GM12878 (cell line): ENCODE data around the gene CARD19. TPM values are rescaled to one million over a fixed set of nuclear protein-coding genes. Genes with fewer than 3 reads are reported as not detected.

Source experiments
- CHD4 ChIP-seq: fragments of 200-600 bp; sonication (generic); IDR thresholded peaks from 2 replicates; pipeline ENCODE4 v1.6.1; 2016; ENCODE audit warnings: mild to moderate bottlenecking
- CREB1 ChIP-seq: IDR thresholded peaks from 2 replicates; pipeline ENCODE4 v1.6.1; 2012; ENCODE audit warnings: low read depth, mild to moderate bottlenecking, inconsistent platforms
- CUX1 ChIP-seq: IDR thresholded peaks from 2 replicates; pipeline ENCODE4 v1.6.1; 2012; ENCODE audit warnings: improper control_type of control experiment, low read depth, low read length; ENCODE audit not compliant: insufficient replicate concordance
- FOS ChIP-seq: IDR thresholded peaks from 3 replicates; pipeline ENCODE4 v1.6.1; 2011; ENCODE audit warnings: borderline replicate concordance; ENCODE audit not compliant: insufficient read length; ENCODE audit errors: extremely low read depth
- IRF4 ChIP-seq: IDR thresholded peaks from 2 replicates; pipeline ENCODE4 v1.6.1; 2011; ENCODE audit warnings: low read depth, low read length
- IRF5 ChIP-seq: fragments of 450-650 bp; IDR thresholded peaks from 2 replicates; pipeline ENCODE4 v1.6.1; 2017; ENCODE audit warnings: borderline replicate concordance
- JUNB ChIP-seq: IDR thresholded peaks from 2 replicates; pipeline ENCODE4 v1.6.1; 2016; ENCODE audit warnings: antibody characterized with exemption, mild to moderate bottlenecking
- KDM1A ChIP-seq: fragments of 200-600 bp; sonication (generic); IDR thresholded peaks from 2 replicates; pipeline ENCODE4 v1.6.1; 2016; ENCODE audit warnings: borderline replicate concordance
- LARP7 ChIP-seq: fragments of 450-650 bp; IDR thresholded peaks from 2 replicates; pipeline ENCODE4 v1.6.1; 2017; ENCODE audit warnings: mild to moderate bottlenecking
- MXI1 ChIP-seq: fragments of 150-350 bp; IDR thresholded peaks from 2 replicates; pipeline ENCODE4 v1.6.1; 2011; ENCODE audit warnings: low read depth, mild to moderate bottlenecking, inconsistent platforms, low read length, improper control_type of control experiment
- NBN ChIP-seq: fragments of 450-650 bp; IDR thresholded peaks from 2 replicates; pipeline ENCODE4 v1.6.1; 2016
- POLR2A ChIP-seq: IDR thresholded peaks from 2 replicates; pipeline ENCODE4 v1.6.1; 2011; ENCODE audit warnings: low read depth, mild to moderate bottlenecking, low read length
- POLR2AphosphoS5 ChIP-seq: IDR thresholded peaks from 2 replicates; pipeline ENCODE4 v1.6.1; 2011; ENCODE audit warnings: mild to moderate bottlenecking, low read length, inconsistent platforms
- RFX5 ChIP-seq: IDR thresholded peaks from 2 replicates; pipeline ENCODE4 v1.6.1; 2011; ENCODE audit warnings: low read depth, low read length, improper control_type of control experiment
- SMAD5 ChIP-seq: IDR thresholded peaks from 2 replicates; pipeline ENCODE4 v1.6.1; 2016; ENCODE audit warnings: antibody characterized with exemption, low read depth
- SPI1 ChIP-seq: IDR thresholded peaks from 2 replicates; pipeline ENCODE4 v1.6.1; 2011; ENCODE audit warnings: low read depth, mild to moderate bottlenecking, low read length, moderate library complexity, borderline replicate concordance; ENCODE audit not compliant: insufficient read depth
- SREBF2 ChIP-seq: IDR thresholded peaks from 2 replicates; pipeline ENCODE4 v1.6.1; 2012; ENCODE audit warnings: mild to moderate bottlenecking, low read length
- SUZ12 ChIP-seq: fragments of 200-600 bp; sonication (generic); IDR thresholded peaks from one replicate; pipeline ENCODE4 v1.6.1; 2018; ENCODE audit warnings: antibody characterized with exemption, mild to moderate bottlenecking; ENCODE audit not compliant: unreplicated experiment
- TCF12 ChIP-seq: IDR thresholded peaks from 2 replicates; pipeline ENCODE4 v1.6.1; 2011; ENCODE audit warnings: low read depth, mild to moderate bottlenecking, low read length
- ZNF687 ChIP-seq: fragments of 450-650 bp; IDR thresholded peaks from 2 replicates; pipeline ENCODE4 v1.6.1; 2017; ENCODE audit warnings: mild to moderate bottlenecking, moderate library complexity
- polyA plus RNA-seq, 11 experiments: library from polyadenylated mRNA; depleted of rRNA in 4 of 11; unstranded in 6 of 11; stranded (reverse) in 5 of 11; fragments of >200 nt; fragmentation: Nextera tagmentation in 4 of 11; fragmentation: Illumina TruSeq in 1 of 11; extraction: Ambion mirVana in 4 of 11; extraction: Trizol in 1 of 11; gene quantifications; 1 replicate in 1 of 11; 2 replicates in 10 of 11; pipeline versions ENCODE4 v1.2.1 to v1.2.3, GENCODE V29; 2011 to 2016; ENCODE audit warnings: inconsistent platforms in 2 of 11, missing spikeins in 2 of 11, low read depth in 1 of 11
- total RNA-seq, 4 experiments: library from RNA; depleted of rRNA in 3 of 4; stranded (reverse); fragments of >200 nt in 3 of 4; fragmentation: Illumina TruSeq in 1 of 4; extraction: Trizol in 1 of 4; gene quantifications; 2 replicates each; pipeline versions ENCODE4 v1.2.1 to v1.2.3, GENCODE V29; 2013 to 2021

Gene CARD19
- total and polyA plus RNA-seq, 10 of the 15 experiments (the other 5 are each of a cell fraction or from before 2014, with no cell fraction given): 0.61 to 41.6 (median 19.9) TPM

GRCh38 chr9:93134015-93134739 is 38.2 kb downstream of the CARD19 start, which contains the start of gene NINJ1 (continued):
- peak; percentile 17 for TF ChIP-seq MXI1
- TF ChIP-seq ZNF687: no peak
- TF ChIP-seq CREB1: peak; percentile 86
- no peak for TF ChIP-seq FOS
- peak; percentile 76 for TF ChIP-seq POLR2A
- TF ChIP-seq SUZ12: no peak
- no peak for TF ChIP-seq LARP7
- TF ChIP-seq SREBF2: no peak
- TF ChIP-seq NBN: peak; percentile 75
- no peak for TF ChIP-seq KDM1A
- TF ChIP-seq POLR2AphosphoS5: peak; percentile 77; the same call in 1 of the 2 replicates
- no peak for TF ChIP-seq SMAD5
- TF ChIP-seq IRF5: peak; percentile 42; the same call in 1 of the 2 replicates
- no peak for TF ChIP-seq CUX1
- TF ChIP-seq SPI1: no peak
- peak; percentile 55; the same call in 1 of the 2 replicates for TF ChIP-seq IRF4
- TF ChIP-seq RFX5: peak; percentile 93
- TF ChIP-seq TCF12: peak; percentile 64; the same call in 1 of the 2 replicates
- no peak for TF ChIP-seq CHD4
- no peak for TF ChIP-seq JUNB
